Activated naive CD4-positive, alpha-beta T cell treated with anti-CD3 and anti-CD28 coated beads, Interleukin-2, amount 10 ng/mL, durations not matched to agents 7 days and 5 days (primary cell): ENCODE data around the gene REPS2.

ENCODE experiments used
- CTCF ChIA-PET: fragments of 350-600 bp; sonication (Branson Sonifier 250); formaldehyde crosslinking; loops from one replicate; lab custom pipeline; 2021; ENCODE audit warnings: antibody characterized with exemption; lab: Charles Lee
- DNase-seq: peaks from one replicate; pipeline ENCODE4 v3.0.0-alpha.2; 2020
- H3K27ac Mint-ChIP-seq: one replicate; pipeline ENCODE4 v1.8.0; 2021; ENCODE audit warnings: mild to moderate bottlenecking, moderate library complexity, mixed read lengths
- H3K27me3 Mint-ChIP-seq: one replicate; pipeline ENCODE4 v1.8.0; 2021; ENCODE audit warnings: mild to moderate bottlenecking, mixed read lengths
- H3K36me3 Mint-ChIP-seq: one replicate; pipeline ENCODE4 v1.8.0; 2021; ENCODE audit warnings: mixed read lengths
- H3K4me1 Mint-ChIP-seq: one replicate; pipeline ENCODE4 v1.8.0; 2021; ENCODE audit warnings: mixed read lengths
- H3K4me3 Mint-ChIP-seq: one replicate; pipeline ENCODE4 v1.8.0; 2021; ENCODE audit warnings: mild to moderate bottlenecking, moderate library complexity, mixed read lengths
- H3K9me3 Mint-ChIP-seq: one replicate; pipeline ENCODE4 v1.8.0; 2021; ENCODE audit warnings: mixed read lengths

The REPS2 gene

DNA sequence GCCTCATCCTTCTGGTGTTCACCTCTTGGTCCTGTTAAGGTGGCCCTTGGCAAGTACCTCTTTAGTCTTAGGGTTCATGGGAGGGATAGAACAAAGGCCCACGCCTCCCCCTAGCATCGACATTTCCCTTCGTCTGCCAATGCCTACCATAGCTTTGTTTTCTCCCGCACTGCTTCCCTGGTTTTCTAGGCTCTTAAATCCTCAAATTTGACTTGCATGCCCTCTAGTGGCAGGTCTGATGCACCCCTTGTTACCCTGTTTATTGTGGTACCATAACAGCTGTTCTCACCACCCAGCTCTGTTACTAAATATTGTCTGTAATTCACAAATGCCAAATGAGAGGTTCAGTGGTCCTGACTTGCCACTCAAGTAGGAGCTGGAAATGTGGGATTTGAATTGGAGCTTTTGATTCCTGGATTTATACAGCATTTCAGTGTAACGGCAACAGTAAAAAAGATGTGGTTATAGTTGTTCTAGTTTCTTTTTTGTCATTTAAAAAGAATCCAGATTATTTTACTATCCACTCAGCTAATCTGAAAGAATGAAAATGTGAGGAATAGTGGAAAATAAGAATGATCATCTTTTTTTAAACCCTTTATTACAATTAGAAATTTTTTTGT is 100.1 kb downstream of the REPS2 start:
- H3K36me3 Mint-ChIP-seq: no peaks in the 10 kb centered on the region
- H3K27me3 Mint-ChIP-seq: no peaks in the 10 kb centered on the region
- peak; percentile 55 for DNase-seq
- no peak overlapping the region for H3K27ac Mint-ChIP-seq
- CTCF ChIA-PET: interaction anchor here (0.7 to 5.4 kb wide), 10 partner anchors 10 to 910 kb away, joined by 3 to 41 read pairs (median 4); no protein-coding TSS in a partner anchor
- H3K9me3 Mint-ChIP-seq: no peaks in the 10 kb centered on the region
- H3K4me3 Mint-ChIP-seq: no peak overlapping the region
- H3K4me1 Mint-ChIP-seq: no peaks in the 10 kb centered on the region

GRCh38 chrX:17047224-17047623 is 100.8 kb downstream of the REPS2 start:
- H3K4me3 Mint-ChIP-seq: no peak overlapping the region
- H3K36me3 Mint-ChIP-seq: no peaks in the 10 kb centered on the region
- no peaks in the 10 kb centered on the region for H3K27me3 Mint-ChIP-seq
- CTCF ChIA-PET: interaction anchor here (1.1 to 5.4 kb wide), 7 partner anchors 11 to 228 kb away, joined by 3 to 41 read pairs (median 5); no protein-coding TSS in a partner anchor
- no peaks in the 10 kb centered on the region for H3K9me3 Mint-ChIP-seq
- no peaks in the 10 kb centered on the region for H3K4me1 Mint-ChIP-seq
- H3K27ac Mint-ChIP-seq: no peak overlapping the region
- DNase-seq: no peak

- Mint-ChIP-seq H3K27me3 (no peaks in the 10 kb centered on the region), H3K4me1 (no peaks in the 10 kb centered on the region), H3K4me3 (no peak overlapping the region), H3K27ac (no peak overlapping the region), H3K9me3 (no peaks in the 10 kb centered on the region), H3K36me3 (no peaks in the 10 kb centered on the region)
- CTCF ChIA-PET: interaction anchor here (0.7 to 1.2 kb wide), 2 partner anchors 169 to 226 kb away, joined by 3 read pairs; no protein-coding TSS in a partner anchor
- DNase-seq: no peak
Measured at GRCh38 chrX:17052210-17052609, 105.8 kb downstream of the REPS2 start.

- Mint-ChIP-seq H3K27me3 (peaks cover 3% of the 10 kb centered on the region), H3K27ac (no peak overlapping the region), H3K4me1 (no peaks in the 10 kb centered on the region), H3K4me3 (no peak overlapping the region), H3K36me3 (no peaks in the 10 kb centered on the region), H3K9me3 (no peaks in the 10 kb centered on the region)
- CTCF ChIA-PET: no interaction called here
- DNase-seq: no peak
Measured at GRCh38 chrX:17052793-17053192, 106.3 kb downstream of the REPS2 start.

DNA sequence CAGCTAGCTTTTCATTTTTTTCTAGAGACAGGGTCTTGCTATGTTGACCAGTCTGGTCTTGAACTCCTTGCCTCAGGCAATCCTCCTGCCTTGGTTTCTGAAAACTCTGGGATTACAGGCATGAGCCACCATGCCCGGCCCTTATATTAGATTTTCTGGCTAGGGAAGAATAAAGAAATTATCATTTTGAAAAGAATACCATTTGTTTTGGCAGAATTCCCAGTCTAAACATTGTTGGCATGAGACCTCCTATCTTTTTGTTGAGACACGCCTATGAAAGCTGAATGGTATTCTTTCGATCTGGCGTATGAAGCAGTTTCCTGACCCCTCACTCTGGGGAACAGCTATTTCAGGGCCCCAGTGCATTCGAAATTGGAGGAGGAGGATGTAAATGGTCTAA is 107.0 kb downstream of the REPS2 start:
- CTCF ChIA-PET: no interaction called here
- Mint-ChIP-seq H3K9me3 (no peaks in the 10 kb centered on the region), H3K4me1 (no peaks in the 10 kb centered on the region), H3K27me3 (peaks cover 3% of the 10 kb centered on the region), H3K27ac (no peak overlapping the region), H3K4me3 (no peak overlapping the region), H3K36me3 (no peaks in the 10 kb centered on the region)
- DNase-seq: no peak

DNA sequence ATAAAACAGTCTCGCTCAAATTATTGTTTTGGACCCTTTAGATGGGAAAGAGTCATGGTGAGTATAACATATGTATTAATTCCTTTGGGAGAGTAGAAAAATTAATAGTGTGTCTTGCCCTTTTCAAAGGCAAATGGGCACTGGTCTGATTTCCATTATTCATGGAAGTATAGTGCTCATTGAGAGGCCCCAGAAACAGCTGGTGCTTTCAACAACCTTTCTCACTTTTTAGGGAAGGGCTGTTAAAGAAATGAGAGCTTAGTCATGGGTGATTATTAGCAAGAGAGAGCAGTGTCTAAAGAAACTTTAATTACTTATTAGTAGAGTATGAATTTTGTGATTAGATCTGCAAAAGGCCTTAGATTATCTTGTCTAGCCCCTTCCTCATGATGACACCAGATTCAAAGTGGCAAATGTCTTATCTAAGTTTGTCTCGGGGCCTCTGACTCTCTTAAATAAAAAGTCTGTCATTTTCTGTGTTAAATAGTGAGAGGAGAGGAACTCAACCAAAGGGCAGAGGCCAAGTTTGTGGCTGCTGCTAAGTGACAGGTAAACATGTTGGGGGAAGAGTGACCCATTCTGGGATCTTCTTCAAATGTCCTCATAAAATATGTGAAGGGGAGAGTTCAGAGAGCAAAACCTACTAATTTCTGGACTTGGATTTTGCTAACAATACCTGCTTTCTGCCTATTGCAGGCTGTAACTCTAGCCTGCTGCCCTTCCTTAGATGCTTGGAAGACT is 110.6 kb downstream of the REPS2 start:
- no peak for DNase-seq
- Mint-ChIP-seq H3K4me3 (no peak overlapping the region), H3K4me1 (no peaks in the 10 kb centered on the region), H3K36me3 (no peaks in the 10 kb centered on the region), H3K27me3 (peaks cover 3% of the 10 kb centered on the region), H3K27ac (no peak overlapping the region), H3K9me3 (no peaks in the 10 kb centered on the region)
- CTCF ChIA-PET: no interaction called here

DNA sequence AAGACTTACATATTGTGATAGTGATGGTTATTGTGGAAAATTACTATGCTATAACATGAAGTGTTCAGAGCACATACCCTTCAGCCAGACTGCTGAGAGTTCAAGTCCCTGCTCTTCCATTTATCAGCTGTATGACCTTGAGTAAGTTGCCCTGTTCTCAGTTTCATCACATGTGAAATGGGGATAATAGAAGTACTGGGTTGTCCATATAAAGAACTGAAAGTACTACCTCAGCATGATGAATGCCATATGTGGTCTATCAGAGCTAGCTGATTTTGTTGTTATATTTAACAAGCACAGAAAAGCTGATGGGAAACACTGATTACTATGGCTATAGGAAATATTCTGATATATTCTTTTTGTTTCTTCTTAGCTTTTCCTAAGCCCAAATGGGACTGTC is 115.6 kb downstream of the REPS2 start:
- H3K9me3 Mint-ChIP-seq: no peaks in the 10 kb centered on the region
- no peaks in the 10 kb centered on the region for H3K36me3 Mint-ChIP-seq
- H3K27me3 Mint-ChIP-seq: peaks cover 3% of the 10 kb centered on the region
- DNase-seq: no peak
- no peak overlapping the region for H3K4me3 Mint-ChIP-seq
- H3K4me1 Mint-ChIP-seq: no peaks in the 10 kb centered on the region
- CTCF ChIA-PET: interaction anchor here (1.0 kb wide), 1 partner anchor 15 kb away, joined by 3 read pairs; no protein-coding TSS in a partner anchor
- H3K27ac Mint-ChIP-seq: no peak overlapping the region

DNA sequence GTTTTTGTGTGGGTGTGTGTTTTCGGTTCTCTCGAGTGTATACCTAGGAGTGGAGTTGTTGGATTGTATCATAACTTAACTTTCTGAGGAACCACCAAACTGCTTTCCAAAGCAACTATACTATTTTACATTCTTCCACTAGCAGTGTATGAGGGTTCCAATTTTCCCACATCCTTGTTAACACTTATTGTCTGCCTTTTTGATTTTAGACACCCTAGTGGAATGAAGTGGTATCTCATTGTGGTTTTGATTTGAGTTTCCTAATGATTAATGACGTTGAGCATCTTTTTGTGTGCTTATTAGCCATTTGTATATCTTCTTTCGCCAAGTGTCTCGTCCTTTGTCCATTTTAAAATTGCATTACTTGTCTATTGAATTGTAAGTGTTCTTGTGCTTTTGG is 118.6 kb downstream of the REPS2 start:
- H3K36me3 Mint-ChIP-seq: no peaks in the 10 kb centered on the region

DNA sequence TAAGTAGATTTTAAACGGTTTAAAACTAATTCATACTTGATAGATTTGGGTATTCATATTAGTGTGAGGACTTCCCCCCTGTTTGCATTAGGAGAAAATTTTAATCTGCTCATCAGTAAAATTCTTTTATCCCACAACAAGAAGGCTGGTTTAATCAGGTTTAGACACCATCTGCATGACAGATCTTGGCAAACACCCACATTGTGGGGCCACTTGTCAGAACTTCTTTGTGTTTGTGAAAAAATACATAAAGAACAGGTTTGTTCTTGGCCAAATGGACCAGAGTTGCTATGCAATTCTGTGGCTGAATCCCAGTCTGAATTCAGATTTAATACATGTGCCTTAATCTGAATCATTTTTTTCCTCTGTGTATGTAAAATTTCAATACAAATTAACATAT is 121.1 kb downstream of the REPS2 start:
- no peaks in the 10 kb centered on the region for H3K4me1 Mint-ChIP-seq
- DNase-seq: no peak
- no peak overlapping the region for H3K27ac Mint-ChIP-seq
- H3K4me3 Mint-ChIP-seq: no peak overlapping the region
- H3K9me3 Mint-ChIP-seq: no peaks in the 10 kb centered on the region
- no peaks in the 10 kb centered on the region for H3K27me3 Mint-ChIP-seq
- no peaks in the 10 kb centered on the region for H3K36me3 Mint-ChIP-seq
- CTCF ChIA-PET: no interaction called here

More for the DNA sequence above, 118.6 kb downstream of the REPS2 start:
- H3K4me3 Mint-ChIP-seq: no peak overlapping the region
- no peak for DNase-seq
- CTCF ChIA-PET: no interaction called here
- H3K9me3 Mint-ChIP-seq: no peaks in the 10 kb centered on the region
- no peaks in the 10 kb centered on the region for H3K4me1 Mint-ChIP-seq
- no peak overlapping the region for H3K27ac Mint-ChIP-seq
- H3K27me3 Mint-ChIP-seq: no peaks in the 10 kb centered on the region

DNA sequence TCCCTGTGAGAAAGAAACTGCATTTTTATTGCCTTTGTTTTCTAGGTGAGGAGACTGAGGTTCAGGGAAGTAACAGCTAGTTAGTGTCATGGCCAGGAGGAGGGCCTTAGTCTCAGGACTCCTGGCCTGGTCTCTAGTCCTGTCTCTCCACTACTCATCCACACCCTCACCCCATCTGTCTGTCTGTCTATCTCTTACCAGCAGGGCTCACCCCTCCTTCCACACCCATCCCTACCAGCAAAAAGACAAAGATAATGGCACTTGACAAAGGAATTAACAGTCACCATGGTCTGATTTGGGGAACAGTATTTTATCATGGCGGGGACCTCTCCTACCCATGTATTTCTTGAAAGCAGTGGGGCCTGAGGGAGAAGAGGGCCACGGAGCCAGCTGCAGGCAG is 125.8 kb downstream of the REPS2 start:
- no peak for DNase-seq
- H3K27me3 Mint-ChIP-seq: no peaks in the 10 kb centered on the region
- H3K4me1 Mint-ChIP-seq: peaks cover 5% of the 10 kb centered on the region
- H3K4me3 Mint-ChIP-seq: no peak overlapping the region
- no peak overlapping the region for H3K27ac Mint-ChIP-seq
- CTCF ChIA-PET: no interaction called here
- H3K36me3 Mint-ChIP-seq: no peaks in the 10 kb centered on the region
- no peaks in the 10 kb centered on the region for H3K9me3 Mint-ChIP-seq

DNA sequence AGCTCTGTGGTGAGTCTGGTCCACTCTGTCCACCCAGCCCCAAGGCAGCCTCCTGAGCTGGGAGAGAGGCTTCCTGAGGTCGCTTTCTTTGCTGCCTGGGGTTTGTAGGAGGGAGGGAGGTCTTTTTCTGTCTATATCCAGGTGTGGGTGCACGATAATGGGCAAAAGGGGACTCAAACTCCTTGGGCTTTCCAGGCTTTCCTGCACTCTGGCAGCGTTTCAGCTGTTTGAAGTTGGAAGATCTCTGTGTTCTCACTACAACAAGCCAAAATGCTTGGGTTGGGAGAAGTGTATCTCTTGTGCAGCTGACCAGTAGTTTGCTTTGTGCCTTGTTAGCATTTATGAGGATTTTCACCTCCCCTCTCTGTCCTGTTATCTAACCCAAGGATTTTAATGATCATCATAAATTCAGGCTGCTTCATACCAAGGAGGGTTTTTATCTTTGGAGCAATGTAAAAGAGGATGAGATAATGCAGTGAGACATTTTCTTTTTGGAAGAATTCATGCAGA is 126.3 kb downstream of the REPS2 start:
- Mint-ChIP-seq H3K27me3 (no peaks in the 10 kb centered on the region), H3K4me3 (no peak overlapping the region), H3K36me3 (no peaks in the 10 kb centered on the region), H3K4me1 (peaks cover 5% of the 10 kb centered on the region), H3K9me3 (no peaks in the 10 kb centered on the region), H3K27ac (no peak overlapping the region)
- CTCF ChIA-PET: no interaction called here
- DNase-seq: no peak

GRCh38 chrX:17075004-17075403 is 128.5 kb downstream of the REPS2 start:
- Mint-ChIP-seq H3K27me3 (no peaks in the 10 kb centered on the region), H3K27ac (no peak overlapping the region), H3K9me3 (no peaks in the 10 kb centered on the region), H3K36me3 (no peaks in the 10 kb centered on the region), H3K4me1 (peaks cover 5% of the 10 kb centered on the region), H3K4me3 (no peak overlapping the region)
- DNase-seq: no peak
- CTCF ChIA-PET: no interaction called here

- Mint-ChIP-seq H3K27me3 (no peaks in the 10 kb centered on the region), H3K36me3 (no peaks in the 10 kb centered on the region), H3K4me3 (no peak overlapping the region), H3K4me1 (peaks cover 5% of the 10 kb centered on the region), H3K9me3 (no peaks in the 10 kb centered on the region), H3K27ac (no peak overlapping the region)
- CTCF ChIA-PET: no interaction called here
- DNase-seq: no peak
Measured at GRCh38 chrX:17077361-17077760, 130.9 kb downstream of the REPS2 start.

DNA sequence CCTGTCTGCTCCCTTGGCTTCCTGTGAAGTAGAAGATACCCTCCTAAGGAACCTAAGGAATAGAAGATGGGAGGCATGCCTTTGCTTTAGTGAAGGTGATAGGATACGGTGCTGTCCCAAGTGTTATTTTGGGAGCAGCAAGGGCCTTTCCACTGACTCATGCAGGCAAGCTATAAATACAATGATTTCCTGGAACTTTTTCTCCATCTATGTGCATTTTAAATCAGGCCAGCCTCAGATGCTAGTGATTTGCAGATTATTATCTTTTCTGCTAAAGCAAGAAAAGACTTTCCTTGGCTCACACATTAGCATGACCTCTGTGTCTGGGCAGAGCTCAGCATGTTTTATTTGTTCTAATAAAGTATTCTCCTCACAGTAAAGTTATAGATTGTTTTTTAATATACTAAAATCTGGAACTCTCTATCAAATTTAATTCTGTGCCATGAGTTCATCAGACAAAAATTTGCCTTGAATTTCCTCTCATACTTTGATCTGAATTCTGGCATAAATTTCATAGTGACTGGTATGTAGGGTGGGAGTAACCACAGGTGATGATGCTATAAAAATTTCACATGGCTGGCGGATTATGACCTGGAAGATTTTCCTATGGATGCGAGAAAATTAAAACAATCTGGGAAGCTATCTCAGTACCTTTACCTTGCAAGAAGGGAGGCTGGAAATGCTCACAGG is 131.7 kb downstream of the REPS2 start:
- Mint-ChIP-seq H3K36me3 (no peaks in the 10 kb centered on the region), H3K27me3 (no peaks in the 10 kb centered on the region), H3K9me3 (no peaks in the 10 kb centered on the region), H3K4me1 (peaks cover 5% of the 10 kb centered on the region), H3K27ac (no peak overlapping the region), H3K4me3 (no peak overlapping the region)
- CTCF ChIA-PET: no interaction called here
- DNase-seq: no peak
